Stimulated activated naive CD4-positive, alpha-beta T cell treated with Interleukin-2 at 50 U/mL for 16 hours (primary cell): ENCODE measurements around the gene PTGR1.
"Not testable (repeated sequence)": the region's sequence is repeated elsewhere in the genome, so short reads cannot be mapped to it uniquely, and the experiment has no call there.

Experiments
- DNase-seq: peaks from one replicate; lab custom pipeline; 2025; lab: John Stamatoyannopoulos, UW

Gene PTGR1

DNA sequence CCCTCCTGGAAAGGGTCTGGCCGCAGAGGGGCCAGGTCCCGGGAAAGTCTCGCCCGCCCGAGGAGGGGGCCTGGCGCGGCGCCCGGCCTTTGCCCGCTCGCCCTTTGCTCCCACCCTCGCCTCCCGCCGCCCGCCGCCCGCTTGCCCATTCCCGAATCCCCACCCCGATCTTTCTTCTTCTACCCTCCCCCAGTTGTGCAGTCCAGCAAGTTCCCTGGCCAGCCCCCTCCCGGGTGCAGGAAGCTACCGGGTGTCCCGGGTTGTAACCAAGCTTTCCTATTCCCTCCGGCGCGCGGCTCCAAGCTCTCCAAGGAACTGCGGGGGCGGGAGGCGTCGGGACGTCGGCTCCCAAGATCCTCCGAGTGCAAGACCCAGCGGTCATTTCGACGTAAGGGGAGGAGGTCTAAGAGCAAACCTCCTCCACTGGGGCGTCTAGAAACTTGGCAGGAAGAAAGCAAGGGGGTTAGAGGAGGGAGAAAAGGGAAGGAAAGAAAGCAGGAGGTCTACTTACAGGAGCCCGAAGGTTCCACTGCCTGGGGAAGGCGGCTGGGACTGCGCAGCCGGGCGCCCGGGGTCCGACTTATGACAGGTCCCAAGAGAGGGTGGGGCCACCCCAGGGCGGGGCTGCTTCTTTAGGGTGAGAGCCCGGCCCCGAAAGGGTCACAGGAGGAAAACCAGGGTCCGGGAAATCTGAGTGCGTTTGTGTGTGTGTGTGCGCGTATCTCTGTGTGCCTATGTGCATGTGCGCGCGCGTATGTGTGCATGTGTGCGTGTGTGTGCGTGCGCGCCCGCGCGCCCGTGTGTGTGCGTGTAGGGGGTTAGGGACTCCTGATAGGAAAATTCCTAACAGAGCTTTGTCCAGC is at the start of gene PTGR1:
TSS of gene PTGR1 (minus strand) at position 556 of the 863 bp plus-strand sequence. CDS start 2,225 bp downstream, outside the sequence.
- DNase-seq = no peak

DNA sequence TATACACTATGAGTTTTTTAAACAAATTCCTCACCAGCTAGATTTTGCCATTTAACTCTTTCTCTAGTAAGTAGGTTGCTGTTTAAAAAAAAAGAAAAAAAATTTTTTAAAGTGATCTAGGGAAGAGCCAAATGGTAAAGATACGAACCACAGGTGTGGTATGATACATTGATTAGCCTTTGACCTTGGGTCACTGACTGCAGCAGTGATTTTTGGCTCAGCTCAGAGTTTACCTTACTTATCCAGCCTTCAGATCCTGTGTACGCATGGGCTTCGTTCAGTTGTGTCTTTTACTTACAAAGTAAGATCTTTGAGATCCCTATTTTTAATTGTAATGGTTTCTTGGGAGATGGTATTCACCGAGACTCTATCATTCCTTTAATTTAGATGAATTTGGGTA is 49.6 kb upstream of the PTGR1 start:
- DNase-seq = no peak

GRCh38 chr9:111648066-111648465 is 48.6 kb upstream of the PTGR1 start:
- DNase-seq = no peak

DNA sequence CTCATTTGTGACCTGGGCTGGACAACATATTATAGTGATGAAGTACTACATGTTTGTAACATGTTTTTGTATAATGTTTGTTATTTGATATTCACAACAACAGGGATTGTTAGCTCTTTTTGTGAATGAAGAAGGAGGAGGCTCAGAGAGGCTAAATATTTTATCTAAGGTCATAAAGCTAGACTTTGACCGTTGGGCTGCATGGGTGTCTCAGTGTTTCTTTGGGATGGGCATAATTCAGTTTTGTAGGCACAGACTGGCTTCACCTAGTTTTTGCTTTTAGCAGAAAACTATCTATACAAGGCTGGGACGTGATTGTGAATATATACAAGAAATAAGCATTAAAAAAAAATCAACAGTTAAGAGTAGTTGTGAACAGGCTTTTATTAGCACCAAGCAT is 47.0 kb upstream of the PTGR1 start:
- no peak for DNase-seq

DNA sequence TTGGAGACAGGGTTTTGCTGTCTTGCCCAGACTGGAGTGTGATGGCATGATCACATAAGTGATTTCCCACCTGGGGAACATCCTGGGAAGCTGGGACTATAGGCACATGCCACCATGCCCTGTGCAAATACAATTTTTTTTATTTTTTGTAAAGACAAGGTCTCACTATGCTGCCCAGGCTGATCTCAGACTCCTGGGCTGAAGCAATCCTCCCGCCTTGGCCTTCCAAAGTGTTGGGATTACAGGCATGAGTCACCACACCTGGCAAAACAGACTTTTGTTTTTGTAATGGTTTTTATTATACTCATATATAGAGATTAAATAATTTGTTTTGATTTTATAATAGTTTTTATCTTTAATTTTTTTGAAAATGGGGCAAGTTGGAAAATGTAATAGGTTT is 46.4 kb upstream of the PTGR1 start:
- no peak for DNase-seq

GRCh38 chr9:111644195-111644772 is 44.8 kb upstream of the PTGR1 start:
- no peak for DNase-seq

- DNase-seq = no peak
Observed at GRCh38 chr9:111637421-111637950, 38.0 kb upstream of the PTGR1 start.

DNA sequence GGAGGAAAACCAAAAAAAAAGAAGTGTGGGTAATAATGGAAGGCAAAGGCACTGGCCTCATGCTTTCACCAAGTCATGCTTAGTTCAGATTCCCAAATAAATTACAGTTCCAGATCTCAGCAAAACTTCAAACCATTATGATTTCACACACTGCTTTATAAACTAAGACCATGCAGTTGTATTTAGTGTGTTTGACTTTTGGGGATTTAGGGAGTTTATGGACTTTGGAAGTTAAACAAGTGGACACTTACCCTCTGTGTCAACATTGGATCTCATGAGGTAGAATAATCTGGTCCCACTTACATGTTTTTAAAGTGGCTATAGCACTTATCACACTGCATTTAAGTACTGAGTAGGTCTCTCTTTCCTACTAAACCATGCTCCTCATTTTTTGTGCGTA is 35.4 kb upstream of the PTGR1 start:
- no peak for DNase-seq

DNA sequence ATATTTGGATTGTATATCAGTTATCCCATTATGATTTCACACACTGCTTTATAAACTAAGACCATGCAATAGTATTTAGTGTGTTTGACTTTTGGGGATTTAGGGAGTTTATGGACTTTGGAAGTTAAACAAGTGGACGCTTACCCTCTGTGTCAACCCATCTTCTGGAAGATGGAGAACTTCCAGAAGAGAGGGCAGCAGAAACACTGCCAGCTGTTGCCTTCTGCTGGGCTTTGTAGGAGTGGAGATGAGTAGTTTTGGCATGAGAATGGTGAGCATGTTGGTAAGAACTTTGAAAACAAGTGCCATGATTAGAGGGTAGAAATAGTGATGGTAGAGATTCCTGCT is 33.9 kb upstream of the PTGR1 start:
- DNase-seq = no peak

- DNase-seq = no peak
Observed at GRCh38 chr9:111632695-111633388, 33.4 kb upstream of the PTGR1 start.

DNA sequence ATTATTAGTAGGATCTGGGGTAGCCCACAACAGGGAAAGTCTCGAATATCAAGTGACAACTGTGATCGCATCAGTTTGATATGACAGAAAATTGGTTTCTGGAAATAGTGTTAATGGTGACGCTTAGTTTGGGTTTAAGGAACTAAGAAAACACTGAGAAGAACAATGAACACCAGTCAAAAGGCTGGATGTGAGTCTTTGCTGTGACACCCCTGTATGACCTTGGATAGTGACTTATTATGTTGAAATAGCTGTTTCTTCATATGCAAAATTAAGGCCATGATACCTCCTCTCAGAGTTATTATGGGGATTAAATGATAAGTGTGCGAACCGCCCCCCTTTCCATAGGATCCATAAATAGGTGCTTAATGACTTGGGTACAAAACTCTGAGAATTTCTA is 32.6 kb upstream of the PTGR1 start:
- no peak for DNase-seq

GRCh38 chr9:111631214-111631971 is 31.9 kb upstream of the PTGR1 start, which contains the start of gene DNAJC25:
Gene DNAJC25, plus strand, starts transcription at chr9:111631334. Its CDS starts 74 bp downstream, at chr9:111631408.
- DNase-seq = peak; percentile 96

DNA sequence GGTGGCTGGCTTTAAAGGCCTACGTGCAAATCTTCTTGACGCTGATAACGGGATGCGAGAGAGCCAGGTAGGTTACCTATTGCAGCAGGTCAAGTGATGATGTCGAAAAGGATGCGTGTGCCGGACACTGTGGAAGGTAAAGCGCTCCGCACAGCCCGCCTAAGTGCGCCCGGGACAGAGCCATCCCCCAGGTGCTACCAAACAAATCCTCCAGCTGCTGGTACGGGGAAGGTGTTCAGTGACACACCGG is 31.4 kb upstream of the PTGR1 start:
- DNase-seq = no peak

DNA sequence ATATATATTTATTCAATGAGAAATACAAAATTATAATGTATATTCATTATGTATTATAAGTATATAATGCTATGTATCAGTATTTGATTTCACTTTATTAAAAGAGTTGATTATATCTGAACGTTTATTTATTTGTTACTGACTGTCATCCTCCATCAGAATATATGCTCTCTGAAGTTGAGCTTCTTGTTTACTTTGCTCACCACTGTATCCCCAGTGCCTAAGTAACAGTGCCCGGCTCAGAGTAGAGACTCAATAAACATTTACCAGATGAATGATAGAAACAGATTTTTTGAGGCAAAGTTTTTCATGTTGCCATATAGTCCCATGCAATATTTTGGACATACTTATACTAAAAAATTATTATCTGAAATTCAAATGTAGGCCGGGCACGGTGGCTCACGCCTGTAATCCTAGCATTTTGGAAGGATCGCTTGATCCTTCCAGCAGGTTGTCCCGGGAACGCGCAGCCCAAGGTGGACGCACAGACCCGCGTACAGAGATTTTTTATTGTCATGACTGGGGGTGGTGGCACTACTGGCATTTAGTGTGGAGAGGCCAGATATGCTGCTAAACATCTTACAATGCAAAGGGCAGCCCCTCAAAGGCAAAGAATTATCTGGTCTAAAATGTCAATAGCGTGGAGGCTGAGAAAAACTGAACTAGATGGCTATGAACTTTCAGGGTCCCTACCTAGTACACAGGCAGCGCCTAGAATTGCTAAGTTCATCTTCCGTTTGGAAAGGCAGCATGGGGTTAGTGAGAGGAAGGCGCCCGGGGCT is 30.9 kb upstream of the PTGR1 start:
- no peak for DNase-seq

DNA sequence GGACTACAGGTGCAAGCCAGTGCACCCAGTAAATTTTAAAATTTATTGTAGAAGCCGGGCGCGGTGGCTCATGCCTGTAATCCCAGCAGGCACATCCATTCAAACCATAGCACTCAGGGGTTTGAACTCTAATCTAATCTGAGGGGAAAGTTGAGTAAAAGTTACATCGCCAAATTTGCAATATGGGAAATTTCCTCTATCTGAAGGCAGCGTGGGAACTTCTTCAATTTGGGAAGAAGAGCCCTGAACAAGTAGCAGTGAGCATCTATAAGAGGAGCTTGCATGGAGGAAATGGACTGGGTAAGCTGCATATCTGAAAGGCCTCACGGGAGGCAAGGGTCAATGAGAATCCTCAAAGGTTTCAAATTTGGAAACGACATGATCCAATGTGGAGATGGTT is 29.0 kb upstream of the PTGR1 start:
- no peak for DNase-seq

GRCh38 chr9:111627260-111627963 is 28.0 kb upstream of the PTGR1 start:
- DNase-seq = no peak

DNA sequence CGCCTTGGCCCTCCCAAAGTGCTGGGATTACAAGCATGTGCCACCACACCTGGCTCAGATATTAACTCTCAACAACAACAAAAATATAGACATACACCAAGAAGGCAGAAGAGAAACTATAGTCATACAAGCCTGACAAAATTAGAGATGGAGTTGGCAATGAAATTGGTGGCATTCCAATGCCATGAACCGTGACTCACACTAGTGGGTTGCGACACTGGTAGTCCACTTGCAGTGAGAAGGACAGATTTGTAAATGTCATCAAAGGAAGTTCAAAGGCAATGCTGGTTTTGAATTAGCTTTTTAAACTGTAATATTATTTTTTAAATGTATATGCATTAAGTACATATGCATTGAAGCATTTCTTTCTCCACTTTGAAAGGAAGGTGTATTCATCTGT is 23.2 kb upstream of the PTGR1 start:
- DNase-seq = no peak

DNA sequence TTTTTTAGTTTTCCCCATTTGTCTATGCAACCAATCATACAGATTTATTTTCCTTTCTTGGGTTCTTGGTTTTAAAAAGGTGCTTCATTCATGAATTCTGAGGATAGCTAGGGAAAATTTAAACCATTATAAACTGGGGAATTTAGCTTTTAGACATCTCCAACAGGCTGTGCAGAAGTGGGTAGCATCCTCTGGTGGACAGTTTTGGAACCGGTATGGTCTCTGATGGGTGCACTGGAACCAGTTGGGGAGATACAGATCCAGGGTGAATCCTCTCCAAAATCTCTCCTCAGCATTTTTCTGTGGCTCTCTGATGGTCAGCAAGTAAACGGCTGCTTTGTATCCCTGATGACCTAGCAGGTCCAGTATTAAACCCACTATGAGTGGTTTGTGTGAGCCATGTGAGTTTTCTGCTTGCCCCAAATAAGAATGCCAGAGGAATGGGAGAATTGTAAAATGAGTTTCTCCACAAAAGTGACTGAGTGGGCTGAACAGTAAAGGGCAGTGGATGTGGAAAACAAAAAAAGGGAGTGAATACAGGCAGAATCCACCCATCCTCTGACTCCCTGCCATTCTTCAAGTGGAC is 22.5 kb upstream of the PTGR1 start:
- DNase-seq = no peak

- DNase-seq = not testable (repeated sequence)
Observed at GRCh38 chr9:111617349-111617748, 17.9 kb upstream of the PTGR1 start.

GRCh38 chr9:111615928-111616327 is 16.5 kb upstream of the PTGR1 start:
- no peak for DNase-seq
